Activated naive CD8-positive, alpha-beta T cell treated with anti-CD3 and anti-CD28 coated beads, Interleukin-2, amount 50 U/mL, for 24 hours (primary cell): Measurements from ENCODE around the gene LCN1.
"Not testable (repeated sequence)": the region's sequence is repeated elsewhere in the genome, so short reads cannot be mapped to it uniquely, and the experiment has no call there.

Source experiments
- ATAC-seq: fragments of 150-1000 bp; cut with Tn5 transposase; one replicate; pipeline ENCODE4 v1.10.0; 2021
- DNase-seq: peaks from one replicate; pipeline ENCODE4 v3.0.0; 2021
- H3K27ac Mint-ChIP-seq: one replicate; pipeline ENCODE4 v1.8.0; 2021; ENCODE audit warnings: mild to moderate bottlenecking, mixed read lengths
- H3K27me3 Mint-ChIP-seq: one replicate; pipeline ENCODE4 v1.8.0; 2021; ENCODE audit warnings: mixed read lengths
- H3K36me3 Mint-ChIP-seq: one replicate; pipeline ENCODE4 v1.8.0; 2021; ENCODE audit warnings: low read depth, mixed read lengths
- H3K4me1 Mint-ChIP-seq: one replicate; pipeline ENCODE4 v1.8.0; 2021; ENCODE audit warnings: mixed read lengths
- H3K4me3 Mint-ChIP-seq: one replicate; pipeline ENCODE4 v1.8.0; 2021; ENCODE audit warnings: mild to moderate bottlenecking, moderate library complexity, mixed read lengths
- H3K9me3 Mint-ChIP-seq: one replicate; pipeline ENCODE4 v1.8.0; 2021; ENCODE audit warnings: mixed read lengths

LCN1 gene

GRCh38 chr9:135522137-135522877, 1.1 kb downstream of the LCN1 start:
- ATAC-seq, result no peak
- DNase-seq, result no peak
- Mint-ChIP-seq H3K4me1 (no peaks in the 10 kb centered on the region), H3K36me3 (no peaks in the 10 kb centered on the region), H3K27ac (no peak overlapping the region), H3K4me3 (no peak overlapping the region), H3K27me3 (peaks cover 12% of the 10 kb centered on the region), H3K9me3 (no peaks in the 10 kb centered on the region)

- Mint-ChIP-seq H3K36me3 (no peaks in the 10 kb centered on the region), H3K27me3 (peaks cover 9% of the 10 kb centered on the region)
These were observed 1.7 kb downstream of the LCN1 start for GRCh38 chr9:135522931-135523330.

GRCh38 chr9:135523521-135524129, 2.4 kb downstream of the LCN1 start:
- H3K4me1 Mint-ChIP-seq, result no peaks in the 10 kb centered on the region
- no peak overlapping the region for H3K4me3 Mint-ChIP-seq
- no peak overlapping the region for H3K27ac Mint-ChIP-seq
- DNase-seq (no peak), ATAC-seq (no peak)
- peaks cover 3% of the 10 kb centered on the region for H3K27me3 Mint-ChIP-seq
- no peaks in the 10 kb centered on the region for H3K36me3 Mint-ChIP-seq
- H3K9me3 Mint-ChIP-seq, result no peaks in the 10 kb centered on the region

More at GRCh38 chr9:135522931-135523330, 1.7 kb downstream of the LCN1 start:
- Mint-ChIP-seq H3K27ac (no peak overlapping the region), H3K4me1 (no peaks in the 10 kb centered on the region), H3K9me3 (no peaks in the 10 kb centered on the region), H3K4me3 (no peak overlapping the region)
- no peak for ATAC-seq
- no peak for DNase-seq

- peaks cover under 1% of the 10 kb centered on the region for H3K27me3 Mint-ChIP-seq
- no peaks in the 10 kb centered on the region for H3K4me1 Mint-ChIP-seq
These were observed 3.1 kb downstream of the LCN1 start for GRCh38 chr9:135524130-135524861.

GRCh38 chr9:135525241-135526088, 4.2 kb downstream of the LCN1 start:
- H3K9me3 Mint-ChIP-seq, result no peaks in the 10 kb centered on the region
- ATAC-seq (no peak), DNase-seq (no peak)
- H3K4me1 Mint-ChIP-seq, result no peaks in the 10 kb centered on the region
- peaks cover 6% of the 10 kb centered on the region for H3K27me3 Mint-ChIP-seq
- no peaks in the 10 kb centered on the region for H3K36me3 Mint-ChIP-seq
- H3K4me3 Mint-ChIP-seq, result no peak overlapping the region
- no peak overlapping the region for H3K27ac Mint-ChIP-seq

More at GRCh38 chr9:135524130-135524861, 3.1 kb downstream of the LCN1 start:
- H3K9me3 Mint-ChIP-seq, result no peaks in the 10 kb centered on the region
- ATAC-seq (no peak), DNase-seq (no peak)
- no peak overlapping the region for H3K4me3 Mint-ChIP-seq
- no peaks in the 10 kb centered on the region for H3K36me3 Mint-ChIP-seq
- H3K27ac Mint-ChIP-seq, result no peak overlapping the region

- H3K4me1 Mint-ChIP-seq, result no peaks in the 10 kb centered on the region
- H3K9me3 Mint-ChIP-seq, result no peaks in the 10 kb centered on the region
- H3K27me3 Mint-ChIP-seq, result peaks cover 8% of the 10 kb centered on the region
- no peak overlapping the region for H3K4me3 Mint-ChIP-seq
- no peak overlapping the region for H3K27ac Mint-ChIP-seq
- H3K36me3 Mint-ChIP-seq, result no peaks in the 10 kb centered on the region
- no peak for DNase-seq
- no peak for ATAC-seq
These were observed 5.0 kb downstream of the LCN1 start for GRCh38 chr9:135526089-135526729.

- ATAC-seq (no peak), DNase-seq (no peak)
- Mint-ChIP-seq H3K27me3 (peaks cover 8% of the 10 kb centered on the region), H3K27ac (no peak overlapping the region), H3K9me3 (no peaks in the 10 kb centered on the region), H3K4me1 (no peaks in the 10 kb centered on the region), H3K36me3 (no peaks in the 10 kb centered on the region), H3K4me3 (no peak overlapping the region)
These were observed 5.7 kb downstream of the LCN1 start for GRCh38 chr9:135526730-135527571.

- not testable (repeated sequence) for H3K27ac Mint-ChIP-seq, H3K4me3 Mint-ChIP-seq, DNase-seq, H3K4me1 Mint-ChIP-seq, H3K27me3 Mint-ChIP-seq, H3K9me3 Mint-ChIP-seq, ATAC-seq, H3K36me3 Mint-ChIP-seq
These were observed 7.7 kb downstream of the LCN1 start for GRCh38 chr9:135528842-135529435.

GRCh38 chr9:135530146-135530545, 8.9 kb downstream of the LCN1 start:
- Mint-ChIP-seq H3K9me3 (no peaks in the 10 kb centered on the region), H3K4me3 (no peak overlapping the region), H3K27ac (no peak overlapping the region), H3K4me1 (no peaks in the 10 kb centered on the region), H3K36me3 (no peaks in the 10 kb centered on the region), H3K27me3 (peaks cover 15% of the 10 kb centered on the region)
- ATAC-seq (no peak), DNase-seq (no peak)

- no peaks in the 10 kb centered on the region for H3K36me3 Mint-ChIP-seq
- no peaks in the 10 kb centered on the region for H3K9me3 Mint-ChIP-seq
- no peak for ATAC-seq
- peaks cover 15% of the 10 kb centered on the region for H3K27me3 Mint-ChIP-seq
- H3K4me1 Mint-ChIP-seq, result no peaks in the 10 kb centered on the region
- DNase-seq, result no peak
- H3K27ac Mint-ChIP-seq, result no peak overlapping the region
- no peak overlapping the region for H3K4me3 Mint-ChIP-seq
These were observed 9.9 kb downstream of the LCN1 start for GRCh38 chr9:135531096-135531495.

- H3K9me3 Mint-ChIP-seq, result no peaks in the 10 kb centered on the region
- no peak overlapping the region for H3K4me3 Mint-ChIP-seq
- DNase-seq, result no peak
- H3K4me1 Mint-ChIP-seq, result no peaks in the 10 kb centered on the region
- ATAC-seq, result no peak
- no peaks in the 10 kb centered on the region for H3K36me3 Mint-ChIP-seq
- no peak overlapping the region for H3K27ac Mint-ChIP-seq
- H3K27me3 Mint-ChIP-seq, result peaks cover 22% of the 10 kb centered on the region
These were observed 11.9 kb downstream of the LCN1 start for GRCh38 chr9:135533113-135533512.

GRCh38 chr9:135533674-135534073, 12.4 kb downstream of the LCN1 start:
- no peaks in the 10 kb centered on the region for H3K36me3 Mint-ChIP-seq
- peaks cover 22% of the 10 kb centered on the region for H3K27me3 Mint-ChIP-seq

GRCh38 chr9:135534192-135534711, 13.0 kb downstream of the LCN1 start:
- H3K27ac Mint-ChIP-seq, result not testable (repeated sequence)

More at GRCh38 chr9:135533674-135534073, 12.4 kb downstream of the LCN1 start:
- no peak for DNase-seq
- no peak overlapping the region for H3K27ac Mint-ChIP-seq
- no peak for ATAC-seq
- no peaks in the 10 kb centered on the region for H3K9me3 Mint-ChIP-seq
- H3K4me3 Mint-ChIP-seq, result no peak overlapping the region
- H3K4me1 Mint-ChIP-seq, result no peaks in the 10 kb centered on the region

More at GRCh38 chr9:135534192-135534711, 13.0 kb downstream of the LCN1 start:
- H3K9me3 Mint-ChIP-seq, ATAC-seq, H3K4me1 Mint-ChIP-seq, H3K36me3 Mint-ChIP-seq, H3K4me3 Mint-ChIP-seq, DNase-seq: not testable (repeated sequence)
- peaks cover 24% of the 10 kb centered on the region for H3K27me3 Mint-ChIP-seq
